Endothelial cell of umbilical vein (primary cell): Measurements from ENCODE around the gene MACO1. TPM values are rescaled to one million over a fixed set of nuclear protein-coding genes. Genes with fewer than 3 reads are reported as not detected.

Experiments
- BruUV-seq: library from RNA; stranded (reverse); fragments of 400-500 nt; replicated peaks from 2 replicates; lab custom pipeline; 2021; lab: Mats Ljungman, UMichigan
- CTCF ChIA-PET: fragments of 300-600, 350-600 bp; sonication (Branson Sonifier 250); formaldehyde crosslinking; loops from one replicate; lab custom pipeline; 2021; ENCODE audit warnings: antibody characterized with exemption, inconsistent platforms; lab: Charles Lee
- POLR2A ChIA-PET: fragments of 300-600, 350-600 bp; sonication (Branson Sonifier 250); formaldehyde crosslinking; loops from one replicate; lab custom pipeline; 2021; ENCODE audit warnings: antibody characterized with exemption, inconsistent platforms; lab: Charles Lee
- DNase-seq: peaks from one replicate; pipeline ENCODE4 v3.0.0-alpha.2; 2011; ENCODE audit warnings: low read depth, low spot score
- FAIRE-seq: peaks from 2 replicates; lab custom pipeline; 2011; peaks lifted over from hg19 to GRCh38; lab: Jason Lieb, UNC
- H2AFZ ChIP-seq: 2 replicates; pipeline ENCODE4 v1.6.0; 2012; ENCODE audit warnings: low read depth, low read length, control low read depth, inconsistent platforms
- H3K27ac ChIP-seq: 2 replicates; pipeline ENCODE4 v1.5.1; 2011; ENCODE audit warnings: low read depth, mild to moderate bottlenecking, control low read depth, low read length, moderate library complexity; ENCODE audit not compliant: insufficient read depth
- H3K27me3 ChIP-seq, 2 experiments: 2 replicates each; pipeline versions ENCODE4 v1.6.0 to v1.6.1; 2011; ENCODE audit warnings: low read length in 2 of 2, mixed read lengths in 1 of 2; ENCODE audit not compliant: control insufficient read depth in 2 of 2, insufficient read depth in 2 of 2
- H3K36me3 ChIP-seq, 2 experiments: 2 replicates in 1 of 2; 3 replicates in 1 of 2; pipeline ENCODE4 v1.5.1; 2011; ENCODE audit warnings: low read length in 2 of 2, mild to moderate bottlenecking in 1 of 2, moderate library complexity in 1 of 2; ENCODE audit not compliant: control insufficient read depth in 2 of 2, insufficient read depth in 2 of 2; ENCODE audit errors: extremely low read depth in 1 of 2
- H3K4me1 ChIP-seq: 3 replicates; pipeline ENCODE4 v1.5.1; 2011; ENCODE audit warnings: mild to moderate bottlenecking, low read length; ENCODE audit not compliant: control insufficient read depth, insufficient read depth; ENCODE audit errors: extremely low read depth
- H3K4me2 ChIP-seq: 2 replicates; pipeline ENCODE4 v1.6.1; 2011; ENCODE audit warnings: low read length, control low read depth, mixed read lengths; ENCODE audit not compliant: insufficient read depth
- H3K4me3 ChIP-seq, 3 experiments: fragments of 200-600 bp in 1 of 3; sonication (generic), shearing (Covaris generic) in 1 of 3; replicated peaks in 1 of 3; 2 replicates each; pipeline ENCODE4 v1.5.1; 2011 to 2016; ENCODE audit warnings: control low read depth in 3 of 3, low read length in 3 of 3, mild to moderate bottlenecking in 2 of 3, inconsistent platforms in 1 of 3, low read depth in 1 of 3, moderate library complexity in 1 of 3; ENCODE audit not compliant: insufficient read depth in 1 of 3
- H3K79me2 ChIP-seq: 2 replicates; pipeline ENCODE4 v1.6.0; 2012; ENCODE audit warnings: low read length, inconsistent platforms; ENCODE audit not compliant: control insufficient read depth, insufficient read depth
- H3K9ac ChIP-seq: replicated peaks from 2 replicates; pipeline ENCODE3; 2011; ENCODE audit warnings: low read length, control low read depth; ENCODE audit not compliant: insufficient read depth; ENCODE audit errors: extremely low read depth
- H3K9me1 ChIP-seq: replicated peaks from 3 replicates; pipeline ENCODE4 v1.6.0; 2011; ENCODE audit warnings: mild to moderate bottlenecking, low read length; ENCODE audit not compliant: control insufficient read depth, insufficient read depth; ENCODE audit errors: extremely low read depth
- H3K9me3 ChIP-seq: replicated peaks from 2 replicates; pipeline ENCODE4 v1.5.1; 2012; ENCODE audit warnings: low read length, inconsistent platforms; ENCODE audit not compliant: control insufficient read depth, insufficient read depth
- H4K20me1 ChIP-seq: replicated peaks from 2 replicates; pipeline ENCODE3; 2011; ENCODE audit warnings: mild to moderate bottlenecking, low read length; ENCODE audit not compliant: control insufficient read depth, insufficient read depth; ENCODE audit errors: extremely low read depth
- CTCF ChIP-seq, 2 donors: IDR thresholded peaks; 1 replicate in 1 of 2; 2 replicates in 1 of 2; pipeline ENCODE4 v1.5.1; 2011; ENCODE audit warnings: low read length in 2 of 2, mild to moderate bottlenecking in 2 of 2, moderate library complexity in 2 of 2, control low read depth in 1 of 2, inconsistent platforms in 1 of 2, low read depth in 1 of 2; ENCODE audit not compliant: insufficient read depth in 1 of 2; ENCODE audit errors: extremely low read depth in 1 of 2
- EZH2 ChIP-seq: IDR thresholded peaks from 2 replicates; pipeline ENCODE4 v1.6.1; 2012; ENCODE audit warnings: borderline replicate concordance, low read depth, mild to moderate bottlenecking, moderate library complexity, low read length, inconsistent platforms; ENCODE audit not compliant: severe bottlenecking
- FOS ChIP-seq: IDR thresholded peaks from 2 replicates; pipeline ENCODE4 v1.6.1; 2011; ENCODE audit warnings: mild to moderate bottlenecking, low read length, moderate library complexity, borderline replicate concordance; ENCODE audit not compliant: insufficient read depth
- GATA2 ChIP-seq: IDR thresholded peaks from 2 replicates; pipeline ENCODE4 v1.7.0; 2011; ENCODE audit warnings: low read depth, mild to moderate bottlenecking, moderate library complexity, mixed read lengths, low read length; ENCODE audit not compliant: insufficient read length, insufficient read depth
- JUN ChIP-seq: IDR thresholded peaks from 2 replicates; pipeline ENCODE4 v1.6.1; 2011; ENCODE audit warnings: borderline replicate concordance, low read depth; ENCODE audit not compliant: insufficient read length, insufficient read depth
- MAX ChIP-seq: IDR thresholded peaks from 2 replicates; pipeline ENCODE4 v1.6.1; 2011; ENCODE audit not compliant: insufficient read depth, insufficient read length
- MYC ChIP-seq: IDR thresholded peaks from one replicate; pipeline ENCODE4 v1.6.1; 2011; ENCODE audit warnings: mild to moderate bottlenecking, low read depth, low read length
- POLR2A ChIP-seq: IDR thresholded peaks from 2 replicates; pipeline ENCODE4 v1.6.1; 2012; ENCODE audit warnings: low read depth, mild to moderate bottlenecking, control low read depth, low read length
- POLR2AphosphoS5 ChIP-seq: IDR thresholded peaks from 2 replicates; pipeline ENCODE4 v1.6.1; 2012; ENCODE audit warnings: low read depth, mild to moderate bottlenecking, control low read depth, low read length, moderate library complexity; ENCODE audit not compliant: insufficient read depth
- dilution Hi-C: fragments of 300-500 bp; cut with MboI; formaldehyde crosslinking; loops from one replicate; pipeline ENCODE4 v1.15.0; 2019; ENCODE audit warnings: low sequenced_read_pairs; ENCODE audit not compliant: extremely low pct_ligation_motif_present
- intact Hi-C: fragments of 100-400 bp; cut with micrococcal nuclease; formaldehyde crosslinking; loops from one replicate; pipeline ENCODE4 v1.10.0; 2022
- polyA plus RNA-seq, 4 experiments: library from polyadenylated mRNA; depleted of rRNA in 3 of 4; stranded (reverse) in 3 of 4; unstranded in 1 of 4; fragments of >200 nt; gene quantifications; 2 replicates each; pipeline versions ENCODE4 v1.2.1 to v1.2.3, GENCODE V29; 2011 to 2012; ENCODE audit warnings: missing spikeins in 1 of 4
- total RNA-seq: library from RNA; stranded (reverse); gene quantifications from 2 replicates; pipeline ENCODE4 v1.2.3, GENCODE V29; 2021

Gene MACO1
- total and polyA plus RNA-seq, 2 donors (not counting 3 experiments of a cell fraction or from before 2014, with no cell fraction given): 7.7 to 24.4 TPM

GRCh38 chr1:25516686-25517085 is 86.0 kb downstream of the MACO1 start:
- no peaks in the 10 kb centered on the region for H3K4me1 ChIP-seq
- dilution Hi-C loops (no loop called here), intact Hi-C loops (no loop called here)
- no peaks in the 10 kb centered on the region for H3K9me1 ChIP-seq
- H3K79me2 ChIP-seq: no peaks in the 10 kb centered on the region
- DNase-seq: no peak
- FAIRE-seq: no peak
- no peak overlapping the region for H2AFZ ChIP-seq
- no peak overlapping the region for H3K9ac ChIP-seq
- TF ChIP-seq EZH2: no peak
- no peak for TF ChIP-seq GATA2
- TF ChIP-seq JUN: no peak
- TF ChIP-seq FOS: no peak
- TF ChIP-seq POLR2A: no peak
- no peak for TF ChIP-seq CTCF (IDR thresholded peaks at IDR 0.05; ENCODE audit: extremely low read depth in 1 of 2, insufficient read depth in 1 of 2, low read depth in 1 of 2, low read length in 2 of 2)
- no peak for TF ChIP-seq MYC
- no peak for TF ChIP-seq POLR2AphosphoS5
- no peak for TF ChIP-seq MAX
- no peak overlapping the region for H3K27ac ChIP-seq
- ChIA-PET CTCF (interaction anchor here (1.2 to 1.6 kb wide), 3 partner anchors 56 to 102 kb away, joined by 3 to 9 read pairs (median 4); no protein-coding TSS in a partner anchor), POLR2A (no interaction called here)
- no peaks in the 10 kb centered on the region for H3K36me3 ChIP-seq
- no TSS peak for BruUV-seq
- H4K20me1 ChIP-seq: no peaks in the 10 kb centered on the region
- H3K9me3 ChIP-seq: no peaks in the 10 kb centered on the region
- no peak overlapping the region for H3K4me2 ChIP-seq
- H3K4me3 ChIP-seq: no peak overlapping the region
- peaks cover 0 to 2% of the 10 kb centered on the region in 2 experiments for H3K27me3 ChIP-seq
